Loucy (cell line): ENCODE measurements around the gene ROBO1.

Experiments used
- EZH2phosphoT487 ChIP-seq: fragments of 200-600 bp; IDR thresholded peaks from 2 replicates; pipeline ENCODE4 v1.6.1; 2018; ENCODE audit warnings: antibody characterized with exemption, mild to moderate bottlenecking, moderate library complexity, borderline replicate concordance
- TF ChIP-seq, protein P1 (sequence below): fragments of 200-600 bp; sonication (generic); conservative IDR thresholded peaks from 2 replicates; pipeline ENCODE4 v1.5.1; 2014; ENCODE audit warnings: mild to moderate bottlenecking, antibody characterized with exemption, low read length

GRCh38 chr3:79453600-79453999 lies 314.2 kb downstream of the ROBO1 start:
- TF ChIP-seq, protein P1, sequence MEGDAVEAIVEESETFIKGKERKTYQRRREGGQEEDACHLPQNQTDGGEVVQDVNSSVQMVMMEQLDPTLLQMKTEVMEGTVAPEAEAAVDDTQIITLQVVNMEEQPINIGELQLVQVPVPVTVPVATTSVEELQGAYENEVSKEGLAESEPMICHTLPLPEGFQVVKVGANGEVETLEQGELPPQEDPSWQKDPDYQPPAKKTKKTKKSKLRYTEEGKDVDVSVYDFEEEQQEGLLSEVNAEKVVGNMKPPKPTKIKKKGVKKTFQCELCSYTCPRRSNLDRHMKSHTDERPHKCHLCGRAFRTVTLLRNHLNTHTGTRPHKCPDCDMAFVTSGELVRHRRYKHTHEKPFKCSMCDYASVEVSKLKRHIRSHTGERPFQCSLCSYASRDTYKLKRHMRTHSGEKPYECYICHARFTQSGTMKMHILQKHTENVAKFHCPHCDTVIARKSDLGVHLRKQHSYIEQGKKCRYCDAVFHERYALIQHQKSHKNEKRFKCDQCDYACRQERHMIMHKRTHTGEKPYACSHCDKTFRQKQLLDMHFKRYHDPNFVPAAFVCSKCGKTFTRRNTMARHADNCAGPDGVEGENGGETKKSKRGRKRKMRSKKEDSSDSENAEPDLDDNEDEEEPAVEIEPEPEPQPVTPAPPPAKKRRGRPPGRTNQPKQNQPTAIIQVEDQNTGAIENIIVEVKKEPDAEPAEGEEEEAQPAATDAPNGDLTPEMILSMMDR, result no peak
- TF ChIP-seq EZH2phosphoT487, result no peak
